Vagina (tissue), 2 donors: ENCODE data around the gene CLIC5.

Experiments used
- POLR2A ChIP-seq, 2 donors: fragments of 450-650 bp; IDR thresholded peaks; one replicate each; pipeline ENCODE4 v1.6.1; 2017; ENCODE audit warnings: antibody characterized with exemption in 2 of 2, mild to moderate bottlenecking in 2 of 2, moderate library complexity in 2 of 2
- POLR2AphosphoS5 ChIP-seq, 2 donors: sonication (generic); formaldehyde crosslinking; IDR thresholded peaks; one replicate each; pipeline ENCODE4 v1.9.0; 2017; ENCODE audit warnings: antibody characterized with exemption in 2 of 2, mild to moderate bottlenecking in 2 of 2, low read depth in 1 of 2; ENCODE audit not compliant: insufficient read depth in 1 of 2
- TF ChIP-seq, protein P1 (sequence below), 3 experiments: fragments of 450-650 bp in 2 of 3; fragments of 200-600 bp in 1 of 3; sonication (generic) in 1 of 3; IDR thresholded peaks; one replicate each; pipeline ENCODE4 v1.5.1; 2017 to 2019; ENCODE audit warnings: antibody characterized with exemption in 3 of 3, mild to moderate bottlenecking in 2 of 3, moderate library complexity in 2 of 3

DNA sequence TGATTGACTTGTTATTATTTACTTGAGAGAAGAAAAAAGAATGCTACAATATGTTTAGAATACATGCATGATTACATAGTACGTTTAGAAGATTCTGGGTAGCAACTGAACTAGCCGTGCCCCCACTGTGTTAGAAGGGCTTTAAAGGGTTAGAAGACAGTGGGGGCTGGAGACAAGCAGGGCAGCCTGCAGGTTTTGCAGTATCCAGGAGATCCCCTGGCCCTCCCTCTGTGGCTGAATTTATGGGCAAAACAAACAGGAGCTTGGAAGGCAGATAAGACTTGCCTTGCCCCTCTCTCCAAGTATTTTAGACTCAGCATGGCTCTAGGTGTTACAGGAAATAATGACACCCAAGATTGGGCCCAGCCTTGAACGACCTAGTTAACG, 179.2 kb downstream of the CLIC5 start:
- TF ChIP-seq, protein P1, sequence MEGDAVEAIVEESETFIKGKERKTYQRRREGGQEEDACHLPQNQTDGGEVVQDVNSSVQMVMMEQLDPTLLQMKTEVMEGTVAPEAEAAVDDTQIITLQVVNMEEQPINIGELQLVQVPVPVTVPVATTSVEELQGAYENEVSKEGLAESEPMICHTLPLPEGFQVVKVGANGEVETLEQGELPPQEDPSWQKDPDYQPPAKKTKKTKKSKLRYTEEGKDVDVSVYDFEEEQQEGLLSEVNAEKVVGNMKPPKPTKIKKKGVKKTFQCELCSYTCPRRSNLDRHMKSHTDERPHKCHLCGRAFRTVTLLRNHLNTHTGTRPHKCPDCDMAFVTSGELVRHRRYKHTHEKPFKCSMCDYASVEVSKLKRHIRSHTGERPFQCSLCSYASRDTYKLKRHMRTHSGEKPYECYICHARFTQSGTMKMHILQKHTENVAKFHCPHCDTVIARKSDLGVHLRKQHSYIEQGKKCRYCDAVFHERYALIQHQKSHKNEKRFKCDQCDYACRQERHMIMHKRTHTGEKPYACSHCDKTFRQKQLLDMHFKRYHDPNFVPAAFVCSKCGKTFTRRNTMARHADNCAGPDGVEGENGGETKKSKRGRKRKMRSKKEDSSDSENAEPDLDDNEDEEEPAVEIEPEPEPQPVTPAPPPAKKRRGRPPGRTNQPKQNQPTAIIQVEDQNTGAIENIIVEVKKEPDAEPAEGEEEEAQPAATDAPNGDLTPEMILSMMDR (IDR thresholded peaks at IDR 0.05), result no peak
- TF ChIP-seq POLR2AphosphoS5 (IDR thresholded peaks at IDR 0.05; ENCODE audit: insufficient read depth in 1 of 2, low read depth in 1 of 2) (no peak), POLR2A (IDR thresholded peaks at IDR 0.05) (no peak)
